ENCODE results near the gene LENG1.

LENG1 gene

GRCh38 chr19:54133957-54134590 is 25.4 kb downstream of the LENG1 start:
- TF ChIP-seq EP300 (IDR thresholded peaks at IDR 0.05; ENCODE audit: borderline replicate concordance), result no peak
- no peak for TF ChIP-seq REST (IDR thresholded peaks at IDR 0.05; ENCODE audit: low read depth)
- TF ChIP-seq MAX (IDR thresholded peaks at IDR 0.05), result no peak
- no peak for TF ChIP-seq NFIC (IDR thresholded peaks at IDR 0.05)
- TF ChIP-seq TCF12 (IDR thresholded peaks at IDR 0.05; ENCODE audit: low read depth), result no peak
- no peak for TF ChIP-seq USF1 (IDR thresholded peaks at IDR 0.05)
- no peak for TF ChIP-seq EGR1 (IDR thresholded peaks at IDR 0.05)
- TF ChIP-seq RAD21 (IDR thresholded peaks at IDR 0.05; ENCODE audit: low read depth), result no peak
- TF ChIP-seq FOXM1 (IDR thresholded peaks at IDR 0.05; ENCODE audit: borderline replicate concordance, low read depth), result no peak
- no peak for TF ChIP-seq TAF1 (IDR thresholded peaks at IDR 0.05; ENCODE audit: low read depth)
- no peak for TF ChIP-seq TEAD4 (IDR thresholded peaks at IDR 0.05)
- TF ChIP-seq CEBPB (IDR thresholded peaks at IDR 0.05), result no peak
- no peak for TF ChIP-seq ZBTB7A (IDR thresholded peaks at IDR 0.05; ENCODE audit: low read depth)
- TF ChIP-seq CREB1 (IDR thresholded peaks at IDR 0.05; ENCODE audit: low read depth), result no peak
- TF ChIP-seq YY1 (IDR thresholded peaks at IDR 0.05; ENCODE audit: low read depth), result no peak

- TF ChIP-seq TEAD4 (IDR thresholded peaks at IDR 0.05), result no peak
- no peak for TF ChIP-seq MAX (IDR thresholded peaks at IDR 0.05)
- TF ChIP-seq EP300 (IDR thresholded peaks at IDR 0.05; ENCODE audit: borderline replicate concordance), result no peak
- no peak for TF ChIP-seq TAF1 (IDR thresholded peaks at IDR 0.05; ENCODE audit: low read depth)
- TF ChIP-seq RAD21 (IDR thresholded peaks at IDR 0.05; ENCODE audit: low read depth), result no peak
Observed at GRCh38 chr19:54133312-54133956, 26.1 kb downstream of the LENG1 start.

GRCh38 chr19:54129617-54129996 is 29.9 kb downstream of the LENG1 start:
- TF ChIP-seq NFIC (IDR thresholded peaks at IDR 0.05) (no peak), EGR1 (IDR thresholded peaks at IDR 0.05) (no peak), TCF12 (IDR thresholded peaks at IDR 0.05; ENCODE audit: low read depth) (no peak), USF1 (IDR thresholded peaks at IDR 0.05) (no peak), TAF1 (IDR thresholded peaks at IDR 0.05; ENCODE audit: low read depth) (no peak), RAD21 (IDR thresholded peaks at IDR 0.05; ENCODE audit: low read depth) (no peak)

- no peak for TF ChIP-seq TEAD4 (IDR thresholded peaks at IDR 0.05)
- TF ChIP-seq TAF1 (IDR thresholded peaks at IDR 0.05; ENCODE audit: low read depth), result no peak
- TF ChIP-seq EGR1 (IDR thresholded peaks at IDR 0.05), result no peak
Observed at GRCh38 chr19:54128796-54129616, 30.5 kb downstream of the LENG1 start.

- TF ChIP-seq CEBPB (IDR thresholded peaks at IDR 0.05) (no peak), EGR1 (IDR thresholded peaks at IDR 0.05) (no peak), MAX (IDR thresholded peaks at IDR 0.05) (no peak), CREB1 (IDR thresholded peaks at IDR 0.05; ENCODE audit: low read depth) (no peak), FOXM1 (IDR thresholded peaks at IDR 0.05; ENCODE audit: borderline replicate concordance, low read depth) (no peak), YY1 (IDR thresholded peaks at IDR 0.05; ENCODE audit: low read depth) (no peak), TAF1 (IDR thresholded peaks at IDR 0.05; ENCODE audit: low read depth) (no peak), TEAD4 (IDR thresholded peaks at IDR 0.05) (no peak), RAD21 (IDR thresholded peaks at IDR 0.05; ENCODE audit: low read depth) (no peak), ZBTB7A (IDR thresholded peaks at IDR 0.05; ENCODE audit: low read depth) (no peak)
Observed at GRCh38 chr19:54128441-54128725, 31.1 kb downstream of the LENG1 start.

- TF ChIP-seq CREB1 (IDR thresholded peaks at IDR 0.05; ENCODE audit: low read depth) (no peak), YY1 (IDR thresholded peaks at IDR 0.05; ENCODE audit: low read depth) (no peak), ZBTB7A (IDR thresholded peaks at IDR 0.05; ENCODE audit: low read depth) (no peak), TAF1 (IDR thresholded peaks at IDR 0.05; ENCODE audit: low read depth) (no peak), TCF12 (IDR thresholded peaks at IDR 0.05; ENCODE audit: low read depth) (no peak), FOXM1 (IDR thresholded peaks at IDR 0.05; ENCODE audit: borderline replicate concordance, low read depth) (no peak), RAD21 (IDR thresholded peaks at IDR 0.05; ENCODE audit: low read depth) (no peak), EGR1 (IDR thresholded peaks at IDR 0.05) (no peak), TEAD4 (IDR thresholded peaks at IDR 0.05) (no peak), REST (IDR thresholded peaks at IDR 0.05; ENCODE audit: low read depth) (no peak)
Observed at GRCh38 chr19:54127688-54128440, 31.7 kb downstream of the LENG1 start.

All from Ishikawa (cell line).